Psoas muscle (tissue), 8 donors: ENCODE data around the gene SESN3. TPM values are rescaled to one million over a fixed set of nuclear protein-coding genes. Genes with fewer than 3 reads are reported as not detected.
A peak's percentile ranks its signal among the peaks of the same experiment; 100 is the strongest.

Source experiments
- ATAC-seq, 4 donors: fragments of 200-7000 bp; cut with Tn5 transposase; one replicate each; pipeline ENCODE4 v1.9.1; 2020; ENCODE audit warnings: moderate library complexity in 3 of 4, mild to moderate bottlenecking in 2 of 4
- DNase-seq, 2 donors: peaks; one replicate each; pipeline ENCODE4 v3.0.0-alpha.2; 2020
- H3K27ac ChIP-seq: fragments of 200-600 bp; one replicate; pipeline ENCODE4 v1.8.0; 2022
- H3K27me3 ChIP-seq, 3 donors: fragments of 200-600 bp in 1 of 3; one replicate each; pipeline versions ENCODE4 v1.6.1 to v1.8.0; 2013 to 2022; ENCODE audit warnings: low read length in 2 of 3, mild to moderate bottlenecking in 2 of 3, moderate library complexity in 1 of 3; ENCODE audit not compliant: insufficient read depth in 3 of 3
- H3K36me3 ChIP-seq, 2 donors: fragments of 200-600 bp in 1 of 2; one replicate each; pipeline versions ENCODE4 v1.6.1 to v1.8.0; 2013 to 2022; ENCODE audit warnings: low read depth in 1 of 2, mild to moderate bottlenecking in 1 of 2, moderate library complexity in 1 of 2; ENCODE audit not compliant: insufficient read depth in 1 of 2
- H3K4me1 ChIP-seq: fragments of 200-600 bp; one replicate; pipeline ENCODE4 v1.8.0; 2022
- H3K4me3 ChIP-seq: fragments of 200-600 bp; one replicate; pipeline ENCODE4 v1.8.0; 2022; ENCODE audit warnings: mild to moderate bottlenecking
- H3K9me3 ChIP-seq: fragments of 200-600 bp; one replicate; pipeline ENCODE4 v1.8.0; 2022
- CTCF ChIP-seq: fragments of 200-600 bp; IDR thresholded peaks from one replicate; pipeline ENCODE4 v1.8.0; 2022; ENCODE audit warnings: antibody characterized with exemption
- WGBS, 3 donors: extraction: QIAGEN DNeasy Blood & Tissue Kit; methylation state at CpG; one replicate each; pipeline versions ENCODE4 v1.1.6 to v1.1.7; 2013; 5-methylcytosine and 5-hydroxymethylcytosine counted together
- intact Hi-C, 2 donors: fragments of 100-400 bp; cut with DNase I; formaldehyde crosslinking; loops; one replicate each; pipeline versions ENCODE4 v1.11.0 to v1.14.2; 2022
- polyA plus RNA-seq, 3 donors: library from polyadenylated mRNA; stranded (reverse); fragments of 200-250 nt; gene quantifications; one replicate each; pipeline ENCODE4 v1.2.3, GENCODE V29; 2013
- total RNA-seq, 4 donors: library from RNA; stranded (reverse); fragmentation: NEBNext Ultra II Directional in 2 of 4; extraction: Animal tissue kit (Norgen Biotek cat#: 25700) in 2 of 4; gene quantifications; one replicate each; pipeline versions ENCODE4 v1.2.1 to v1.2.4, GENCODE V29; 2021 to 2023
- donor health status: healthy with polysubstance abuse.
- donor health status: DM: no; HTN: no; CAD: no; lungs with moderate emphysema.
- donor health status: Bipolar disorder and iron deficiency.
- donor health status: healthy.
- donor health status: DM: yes; HTN: yes; CAD: no.
- donor health status: DM: no; HTN: no; CAD: no.
- donor health status: DM: no; HTN: no; CAD: no.
- donor health status: DM: yes; HTN: yes; CAD: no.

Gene SESN3
- total and polyA plus RNA-seq, 7 donors: 0.92 to 94.6 (median 5.3) TPM

- DNase-seq (no peak), ATAC-seq (no peak)
- no peak for TF ChIP-seq CTCF
- intact Hi-C loops: no loop called here
- Histone ChIP-seq H3K27me3 (no peaks in the 10 kb centered on the region), H3K4me1 (no peaks in the 10 kb centered on the region), H3K27ac (no peak overlapping the region), H3K9me3 (no peaks in the 10 kb centered on the region), H3K4me3 (no peak overlapping the region), H3K36me3 (no peaks in the 10 kb centered on the region)
- WGBS, 3 donors: 43 to 59% (median 44%) methylated on average over 5 of the region's 5 CpGs
Observed at GRCh38 chr11:95269036-95269819, 38.2 kb upstream of the SESN3 start.

- DNase-seq (no peak), ATAC-seq (no peak)
- Histone ChIP-seq H3K36me3 (no peaks in the 10 kb centered on the region), H3K27me3 (no peaks in the 10 kb centered on the region), H3K9me3 (no peaks in the 10 kb centered on the region), H3K4me1 (no peaks in the 10 kb centered on the region), H3K27ac (no peak overlapping the region), H3K4me3 (no peak overlapping the region)
- TF ChIP-seq CTCF: no peak
- intact Hi-C loops: no loop called here
- 74 to 100% (median 79%) methylated on average over 1 of the region's 1 CpG for WGBS, 3 donors
Observed at GRCh38 chr11:95268391-95268790, 37.4 kb upstream of the SESN3 start.

GRCh38 chr11:95267601-95268213 is 36.7 kb upstream of the SESN3 start:
- Histone ChIP-seq H3K27me3 (no peaks in the 10 kb centered on the region), H3K27ac (no peak overlapping the region), H3K36me3 (no peaks in the 10 kb centered on the region), H3K9me3 (no peaks in the 10 kb centered on the region), H3K4me3 (no peak overlapping the region), H3K4me1 (no peaks in the 10 kb centered on the region)
- DNase-seq (no peak), ATAC-seq (no peak)
- TF ChIP-seq CTCF: no peak
- intact Hi-C loops: no loop called here
- WGBS, 3 donors: 0 to 100% (median 50%) methylated on average over 1 of the region's 1 CpG

DNA sequence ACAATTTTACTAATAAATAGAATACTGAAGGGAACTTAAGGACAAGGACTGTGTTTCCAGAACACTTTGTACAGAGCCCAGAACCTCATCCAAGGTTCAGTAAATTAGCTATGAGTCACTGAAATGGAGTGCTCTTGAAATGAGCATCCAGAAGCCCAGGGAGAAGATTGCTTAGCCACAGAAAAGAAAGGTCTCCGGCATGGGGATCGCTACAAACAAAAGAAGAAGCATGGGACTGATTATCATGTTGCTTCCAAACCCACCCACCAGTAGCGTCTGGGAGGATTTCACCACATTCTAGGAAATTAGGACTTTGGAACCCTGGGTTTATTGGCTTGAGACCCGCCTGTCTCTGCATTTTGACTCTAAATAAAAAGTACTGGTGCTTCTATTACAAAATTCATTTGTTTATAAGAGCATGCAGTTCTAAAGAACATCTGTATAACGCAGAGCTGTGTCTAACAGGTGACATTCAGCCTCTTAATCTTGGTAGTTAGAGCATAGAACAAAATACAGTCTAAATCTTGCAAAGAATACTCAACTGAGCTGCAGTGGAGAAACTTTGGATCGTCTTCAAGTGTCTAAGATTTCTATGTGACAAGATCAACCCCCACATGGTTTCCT is 35.9 kb upstream of the SESN3 start:
- 51 to 74% (median 52%) methylated on average over 6 of the region's 6 CpGs for WGBS, 3 donors
- Histone ChIP-seq H3K27me3 (no peaks in the 10 kb centered on the region), H3K36me3 (no peaks in the 10 kb centered on the region), H3K9me3 (no peaks in the 10 kb centered on the region), H3K27ac (no peak overlapping the region), H3K4me3 (no peak overlapping the region), H3K4me1 (no peaks in the 10 kb centered on the region)
- no peak for TF ChIP-seq CTCF
- intact Hi-C loops: no loop called here
- ATAC-seq (peak in 3 of 4 donors; percentile 56 to 72 (median 62)), DNase-seq (no peak)
